GM10847 (cell line): ENCODE data around the gene NAT14.

Source experiments
- POLR2A ChIP-seq: IDR thresholded peaks from 2 replicates; pipeline ENCODE4 v1.6.1; 2011; ENCODE audit not compliant: insufficient read length; ENCODE audit errors: extremely low read depth

The NAT14 gene

DNA sequence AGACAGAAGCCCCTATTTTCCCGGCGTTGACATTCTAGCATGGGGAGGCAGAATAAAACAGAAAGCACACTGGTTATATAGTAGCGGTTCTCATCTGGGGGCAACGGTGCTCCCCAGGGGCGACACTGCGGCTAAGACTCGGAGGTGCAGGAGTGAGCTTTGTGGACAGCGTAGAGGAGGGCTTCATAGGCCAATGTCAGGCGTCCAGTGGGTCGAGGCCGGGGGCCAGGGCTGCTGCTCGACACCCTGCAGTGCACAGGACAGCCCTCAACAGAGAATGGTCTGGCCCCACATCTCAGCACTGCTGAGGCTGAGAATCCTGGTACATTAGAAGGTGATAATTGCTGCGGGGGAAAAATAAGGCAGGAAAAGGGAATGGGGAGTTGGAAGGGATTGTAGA lies 7.1 kb upstream of the NAT14 start:
- no peak for TF ChIP-seq POLR2A

DNA sequence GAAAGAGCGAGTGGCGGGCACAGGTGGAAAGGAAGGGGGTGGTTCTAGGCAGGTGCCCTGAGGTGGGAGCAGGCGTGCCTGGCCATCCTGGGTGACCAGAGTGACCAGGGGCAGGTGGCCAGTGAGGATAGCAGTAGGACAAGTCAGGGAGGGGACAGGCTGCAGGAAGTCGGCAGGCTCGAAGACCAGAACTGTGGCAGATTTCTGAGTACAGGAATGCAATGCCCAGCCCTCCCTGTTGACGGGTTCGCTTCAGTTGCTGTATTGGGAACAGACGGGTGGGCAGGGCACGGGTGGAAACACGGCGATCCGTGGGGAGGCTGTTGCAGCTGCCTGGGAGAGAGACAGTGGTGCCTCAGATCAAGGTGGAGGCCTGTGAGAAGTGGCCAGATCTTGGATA lies 6.6 kb upstream of the NAT14 start:
- TF ChIP-seq POLR2A = no peak

GRCh38 chr19:55479045-55479444 lies 5.9 kb upstream of the NAT14 start:
- TF ChIP-seq POLR2A = no peak

DNA sequence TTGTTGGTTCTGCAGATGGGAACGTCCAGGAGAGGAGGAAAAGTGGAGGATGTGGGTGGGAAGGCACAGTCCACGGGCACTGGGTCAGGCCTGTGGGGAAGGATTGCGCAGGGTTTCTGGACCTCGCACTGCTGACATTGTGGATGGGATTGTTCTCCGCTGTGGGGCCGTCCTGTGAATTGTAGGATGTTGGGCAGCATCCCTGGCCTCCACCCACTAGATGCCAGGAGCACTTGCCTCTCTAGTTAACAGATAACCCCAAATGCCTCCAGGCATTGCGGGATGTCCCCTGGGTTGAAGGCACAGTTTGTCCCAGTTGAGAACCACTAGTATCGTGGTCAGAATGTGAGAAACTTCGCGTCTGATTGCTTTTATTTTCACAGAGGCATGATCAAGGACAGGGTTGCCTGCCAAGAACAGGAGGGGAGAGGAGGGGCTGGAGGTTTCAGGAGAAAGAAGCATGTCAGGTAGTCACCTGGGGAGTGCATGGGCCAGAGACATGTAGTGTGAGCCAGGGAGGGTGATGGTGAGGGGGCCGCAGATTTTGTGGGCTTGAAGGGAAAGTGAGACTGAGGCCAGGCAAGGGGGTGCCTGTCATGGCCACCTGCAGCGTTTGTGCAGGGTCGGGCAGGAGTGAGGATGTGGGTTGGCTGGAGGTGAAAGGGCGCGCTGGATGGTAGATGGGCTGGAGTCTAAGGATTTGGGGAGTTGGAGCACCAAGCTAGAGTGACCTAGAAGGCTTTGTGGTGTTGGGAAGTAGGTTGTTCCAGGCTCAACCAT lies 5.3 kb upstream of the NAT14 start:
- no peak for TF ChIP-seq POLR2A

DNA sequence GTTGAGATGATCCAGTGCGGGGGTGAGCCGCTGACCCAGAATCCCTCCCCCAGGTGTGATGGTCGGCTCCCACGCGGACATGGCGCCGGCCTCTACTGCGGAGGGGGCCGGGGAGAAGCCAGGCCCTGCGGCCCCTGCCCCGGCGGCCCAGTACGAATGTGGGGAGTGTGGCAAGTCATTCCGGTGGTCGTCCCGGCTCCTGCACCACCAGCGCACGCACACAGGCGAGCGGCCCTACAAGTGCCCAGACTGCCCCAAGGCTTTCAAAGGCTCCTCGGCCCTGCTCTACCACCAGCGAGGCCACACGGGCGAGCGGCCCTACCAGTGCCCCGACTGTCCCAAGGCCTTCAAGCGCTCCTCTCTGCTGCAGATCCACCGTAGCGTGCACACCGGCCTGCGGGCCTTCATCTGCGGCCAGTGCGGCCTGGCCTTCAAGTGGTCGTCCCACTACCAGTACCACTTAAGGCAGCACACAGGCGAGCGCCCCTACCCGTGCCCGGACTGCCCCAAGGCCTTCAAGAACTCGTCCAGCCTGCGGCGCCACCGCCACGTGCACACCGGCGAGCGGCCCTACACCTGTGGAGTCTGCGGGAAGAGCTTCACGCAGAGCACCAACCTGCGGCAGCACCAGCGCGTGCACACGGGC lies 3.7 kb upstream of the NAT14 start:
- TF ChIP-seq POLR2A = no peak

GRCh38 chr19:55481794-55482155 lies 3.2 kb upstream of the NAT14 start:
- no peak for TF ChIP-seq POLR2A

DNA sequence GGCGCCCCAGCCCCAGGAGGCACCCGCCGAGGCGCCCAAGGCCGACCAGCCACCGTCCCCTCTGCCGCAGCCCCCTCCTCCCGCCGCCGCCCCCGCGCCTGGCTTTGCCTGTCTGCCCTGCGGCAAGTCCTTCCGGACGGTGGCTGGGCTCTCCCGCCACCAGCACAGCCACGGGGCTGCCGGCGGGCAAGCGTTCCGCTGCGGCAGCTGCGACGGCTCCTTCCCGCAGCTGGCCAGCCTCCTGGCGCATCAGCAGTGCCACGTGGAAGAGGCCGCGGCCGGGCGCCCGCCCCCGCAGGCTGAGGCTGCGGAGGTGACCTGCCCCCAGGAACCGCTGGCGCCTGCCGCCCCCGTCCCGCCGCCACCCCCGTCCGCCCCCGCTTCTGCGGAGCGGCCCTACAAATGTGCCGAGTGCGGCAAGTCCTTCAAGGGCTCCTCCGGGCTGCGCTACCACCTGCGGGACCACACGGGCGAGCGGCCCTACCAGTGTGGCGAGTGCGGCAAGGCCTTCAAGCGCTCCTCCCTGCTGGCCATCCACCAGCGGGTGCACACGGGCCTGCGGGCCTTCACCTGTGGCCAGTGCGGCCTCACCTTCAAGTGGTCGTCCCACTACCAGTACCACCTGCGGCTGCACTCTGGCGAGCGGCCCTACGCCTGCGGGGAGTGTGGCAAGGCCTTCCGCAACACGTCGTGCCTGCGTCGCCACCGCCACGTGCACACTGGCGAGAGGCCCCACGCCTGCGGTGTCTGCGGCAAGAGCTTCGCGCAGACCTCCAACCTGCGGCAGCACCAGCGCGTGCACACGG lies 2.6 kb upstream of the NAT14 start:
- no peak for TF ChIP-seq POLR2A

DNA sequence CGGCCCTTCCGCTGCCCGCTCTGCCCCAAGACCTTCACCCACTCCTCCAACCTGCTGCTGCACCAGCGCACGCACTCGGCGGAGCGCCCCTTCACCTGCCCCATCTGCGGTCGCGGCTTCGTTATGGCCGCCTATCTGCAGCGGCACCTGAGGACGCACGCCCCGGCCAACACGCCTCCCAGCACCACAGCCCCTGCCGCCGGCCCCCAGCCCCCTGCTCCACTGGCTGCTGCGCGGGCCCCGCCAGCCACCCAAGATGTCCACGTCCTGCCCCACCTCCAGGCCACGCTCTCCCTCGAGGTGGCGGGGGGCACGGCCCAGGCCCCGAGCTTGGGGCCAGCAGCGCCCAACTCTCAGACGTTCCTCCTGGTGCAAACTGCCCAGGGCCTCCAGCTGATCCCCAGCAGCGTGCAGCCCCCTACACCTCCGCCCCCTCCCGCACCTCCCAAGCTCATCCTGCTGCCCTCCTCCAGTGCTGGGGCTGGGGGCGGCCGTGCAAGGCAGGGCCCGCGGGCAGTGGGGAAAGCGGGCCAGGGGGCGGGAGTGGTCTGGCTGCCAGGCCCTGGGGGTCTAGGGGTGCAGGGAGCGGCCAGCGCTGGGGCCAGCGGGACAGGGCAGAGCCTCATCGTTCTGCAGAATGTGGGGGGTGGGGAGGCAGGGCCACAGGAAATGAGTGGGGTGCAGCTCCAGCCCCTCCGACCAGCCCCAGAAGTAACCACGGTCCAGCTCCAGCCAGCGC lies 1.9 kb upstream of the NAT14 start:
- TF ChIP-seq POLR2A = no peak

GRCh38 chr19:55483706-55484592 lies 1.0 kb upstream of the NAT14 start:
- no peak for TF ChIP-seq POLR2A

DNA sequence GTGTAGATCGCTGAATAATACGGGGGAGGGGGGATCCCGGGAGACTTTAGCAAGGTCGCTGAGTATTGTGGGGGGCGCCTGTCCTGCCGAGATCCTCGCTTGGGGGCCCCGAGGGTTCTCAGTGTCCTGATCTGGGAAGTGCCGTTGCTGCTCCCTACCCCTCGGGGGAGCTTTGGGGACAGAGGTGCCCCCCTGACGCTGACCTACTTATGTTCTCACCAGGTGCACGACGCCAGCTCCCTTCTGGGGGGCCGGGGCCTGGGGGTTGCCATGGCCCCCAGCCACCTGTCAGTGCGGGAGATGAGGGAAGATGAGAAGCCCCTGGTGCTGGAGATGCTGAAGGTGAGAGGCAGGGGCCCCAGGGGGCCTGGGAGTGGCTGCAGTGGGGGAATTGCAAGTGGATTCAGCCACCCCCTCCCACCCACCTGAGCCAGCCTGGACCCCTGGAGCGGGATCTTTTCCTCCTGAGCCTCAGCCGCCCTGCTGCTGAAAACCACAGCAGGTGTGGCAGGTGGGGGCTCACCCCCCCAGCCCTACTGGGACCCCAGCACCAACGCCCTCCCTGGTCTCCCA lies 537 bp downstream of the NAT14 start:
- no peak for TF ChIP-seq POLR2A

DNA sequence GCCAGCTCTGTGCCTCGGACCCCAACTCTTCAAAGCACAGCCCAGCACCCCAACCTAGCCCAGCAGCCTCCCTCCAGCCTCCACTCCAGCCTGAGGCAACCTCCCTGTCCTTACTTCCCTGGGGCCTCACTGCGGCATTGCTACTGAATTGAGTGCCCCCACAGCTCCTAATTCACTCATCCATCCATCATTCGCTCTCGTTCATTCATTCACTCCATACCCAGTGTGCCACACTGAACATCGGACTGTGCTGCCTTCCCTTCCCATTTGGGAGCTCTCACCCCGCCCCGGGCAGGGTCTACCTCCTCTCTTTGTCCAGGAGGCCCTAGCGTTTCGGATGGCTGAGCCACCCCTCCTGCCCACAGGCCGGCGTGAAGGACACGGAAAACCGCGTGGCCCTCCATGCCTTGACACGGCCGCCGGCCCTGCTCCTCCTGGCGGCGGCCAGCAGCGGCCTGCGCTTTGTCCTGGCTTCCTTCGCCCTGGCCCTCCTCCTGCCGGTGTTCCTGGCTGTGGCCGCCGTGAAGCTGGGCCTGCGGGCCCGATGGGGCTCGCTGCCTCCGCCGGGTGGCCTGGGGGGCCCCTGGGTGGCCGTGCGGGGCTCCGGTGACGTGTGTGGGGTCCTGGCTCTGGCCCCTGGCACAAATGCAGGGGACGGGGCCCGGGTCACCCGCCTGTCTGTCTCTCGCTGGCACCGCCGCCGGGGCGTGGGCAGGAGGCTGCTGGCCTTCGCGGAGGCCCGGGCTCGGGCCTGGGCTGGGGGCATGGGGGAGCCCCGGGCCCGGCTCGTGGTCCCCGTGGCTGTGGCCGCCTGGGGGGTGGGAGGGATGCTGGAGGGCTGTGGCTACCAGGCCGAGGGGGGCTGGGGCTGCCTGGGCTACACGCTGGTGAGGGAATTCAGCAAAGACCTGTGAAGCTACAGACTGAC lies 1.3 kb downstream of the NAT14 start:
- no peak for TF ChIP-seq POLR2A

DNA sequence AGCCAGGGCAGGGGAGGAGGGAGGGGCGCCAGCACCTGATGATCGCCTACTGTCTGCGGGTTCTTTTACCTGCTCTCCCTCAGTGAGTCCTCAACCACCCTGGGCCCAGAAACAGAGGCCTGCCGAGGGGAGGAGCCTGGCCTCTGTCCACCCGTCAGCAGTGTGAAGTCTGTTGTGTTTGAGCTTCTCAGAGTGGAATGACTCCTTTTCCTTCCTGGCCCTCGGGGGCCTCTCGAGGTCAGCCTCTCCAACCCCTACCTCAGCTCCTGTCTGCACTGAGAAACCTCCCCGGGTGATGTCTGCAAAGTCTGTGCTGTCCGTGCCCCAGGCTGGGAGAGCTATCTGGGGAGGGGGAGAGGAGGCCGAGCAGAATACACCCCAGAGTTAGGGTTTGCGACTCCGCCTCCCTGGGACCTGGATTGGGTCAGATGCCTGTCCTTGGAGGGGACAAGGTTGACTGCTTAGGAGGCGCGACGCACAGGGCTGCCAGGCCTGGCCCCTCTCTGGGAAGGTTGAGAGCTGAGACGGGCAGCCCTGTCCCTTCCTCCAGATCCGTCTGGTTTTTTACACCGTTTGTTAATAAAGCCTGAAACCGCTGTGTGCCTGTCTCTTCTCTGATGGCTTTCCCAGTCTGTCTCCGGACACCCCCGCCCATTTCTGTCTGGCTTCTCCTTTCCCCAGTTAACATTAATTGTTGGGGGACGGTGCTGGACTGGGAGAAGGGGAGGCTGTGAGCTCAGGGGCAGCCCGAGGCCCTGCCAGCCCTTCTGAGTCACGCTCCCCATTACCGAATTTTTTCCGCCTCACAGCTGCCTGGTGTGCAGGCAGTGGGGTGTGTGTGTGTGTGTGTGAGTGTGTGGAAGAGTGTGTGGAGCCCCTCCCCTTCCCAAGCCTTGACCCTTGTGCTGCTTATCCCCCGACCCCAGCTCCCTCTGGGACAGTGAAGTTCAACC lies 2.3 kb downstream of the NAT14 start:
- TF ChIP-seq POLR2A = no peak
